Fibroblast of lung (primary cell): Measurements from ENCODE around the gene SUN3. TPM values are rescaled to one million over a fixed set of nuclear protein-coding genes. Genes with fewer than 3 reads are reported as not detected.

Experiments
- DNase-seq, 2 donors: peaks; one replicate each; pipeline versions ENCODE4 v3.0.0 to v3.0.0-alpha.2; 2010; ENCODE audit warnings: low read depth in 2 of 2
- H2AFZ ChIP-seq: 2 replicates; pipeline ENCODE4 v1.5.1; 2012; ENCODE audit warnings: low read length, control low read depth, inconsistent platforms
- H3K27ac ChIP-seq: 2 replicates; pipeline ENCODE4 v1.5.1; 2011; ENCODE audit warnings: low read length, control low read depth; ENCODE audit not compliant: insufficient read depth
- H3K27me3 ChIP-seq: 2 replicates; pipeline ENCODE4 v1.5.1; 2011; ENCODE audit warnings: mild to moderate bottlenecking, low read length; ENCODE audit not compliant: control insufficient read depth, insufficient read depth
- H3K36me3 ChIP-seq: 2 replicates; pipeline ENCODE4 v1.5.1; 2011; ENCODE audit warnings: low read length; ENCODE audit not compliant: control insufficient read depth, insufficient read depth
- H3K4me1 ChIP-seq: 2 replicates; pipeline ENCODE4 v1.5.1; 2011; ENCODE audit warnings: low read length; ENCODE audit not compliant: control insufficient read depth, insufficient read depth; ENCODE audit errors: extremely low read depth
- H3K4me2 ChIP-seq: 2 replicates; pipeline ENCODE4 v1.5.1; 2011; ENCODE audit warnings: low read length, control low read depth; ENCODE audit not compliant: insufficient read depth; ENCODE audit errors: extremely low read depth
- H3K4me3 ChIP-seq, 4 experiments: fragments of 200-600 bp in 1 of 4; sonication (generic) in 1 of 4; replicated peaks in 1 of 4; 2 replicates each; pipeline ENCODE4 v1.5.1; 2011 to 2016; ENCODE audit warnings: low read length in 4 of 4, low read depth in 3 of 4, mild to moderate bottlenecking in 3 of 4, control low read depth in 2 of 4, inconsistent platforms in 1 of 4, mixed read lengths in 1 of 4; ENCODE audit not compliant: insufficient read depth in 1 of 4; ENCODE audit errors: control extremely low read depth in 1 of 4
- H3K79me2 ChIP-seq: 2 replicates; pipeline ENCODE4 v1.5.1; 2012; ENCODE audit warnings: mild to moderate bottlenecking, low read length, inconsistent platforms; ENCODE audit not compliant: control insufficient read depth, insufficient read depth
- H3K9ac ChIP-seq: 2 replicates; pipeline ENCODE4 v1.5.1; 2011; ENCODE audit warnings: mild to moderate bottlenecking, low read length, control low read depth; ENCODE audit not compliant: insufficient read depth
- H3K9me3 ChIP-seq: 2 replicates; pipeline ENCODE4 v1.5.1; 2012; ENCODE audit warnings: low read depth, low read length; ENCODE audit not compliant: control insufficient read depth, insufficient read depth
- H4K20me1 ChIP-seq: 2 replicates; pipeline ENCODE4 v1.5.1; 2011; ENCODE audit warnings: low read length; ENCODE audit not compliant: control insufficient read depth, insufficient read depth; ENCODE audit errors: extremely low read depth
- CTCF ChIP-seq, 2 donors: IDR thresholded peaks in 1 of 2; conservative IDR thresholded peaks in 1 of 2; 1 replicate in 1 of 2; 2 replicates in 1 of 2; pipeline ENCODE4 v1.5.1; 2011 to 2012; ENCODE audit warnings: low read length in 2 of 2, control low read depth in 1 of 2, inconsistent platforms in 1 of 2, low read depth in 1 of 2, mild to moderate bottlenecking in 1 of 2
- EZH2 ChIP-seq: IDR thresholded peaks from 2 replicates; pipeline ENCODE4 v1.5.1; 2012; ENCODE audit warnings: low read length, control low read depth, mild to moderate bottlenecking; ENCODE audit errors: missing control alignments
- polyA plus RNA-seq, 2 donors: library from polyadenylated mRNA; depleted of rRNA in 1 of 2; stranded (reverse) in 1 of 2; unstranded in 1 of 2; fragments of >200 nt; gene quantifications; 2 replicates each; pipeline ENCODE4 v1.2.1, GENCODE V29; 2011 to 2012; ENCODE audit warnings: missing spikeins in 1 of 2
- total RNA-seq: library from RNA; depleted of rRNA; stranded (reverse); fragments of >200 nt; gene quantifications from 2 replicates; pipeline ENCODE4 v1.2.1, GENCODE V29; 2014

The SUN3 gene
- total and polyA plus RNA-seq, 2 donors (not counting 1 experiment from before 2014, with no cell fraction given) = not detected

GRCh38 chr7:48017674-48018073, 11.2 kb downstream of the SUN3 start:
- Histone ChIP-seq H3K9ac (no peak overlapping the region), H3K4me3 (no peak overlapping the region), H2AFZ (no peak overlapping the region), H3K36me3 (no peaks in the 10 kb centered on the region), H3K4me2 (no peak overlapping the region), H3K27me3 (peaks cover 2% of the 10 kb centered on the region), H3K9me3 (no peaks in the 10 kb centered on the region), H3K79me2 (no peaks in the 10 kb centered on the region), H4K20me1 (no peaks in the 10 kb centered on the region), H3K4me1 (no peaks in the 10 kb centered on the region), H3K27ac (no peak overlapping the region)
- TF ChIP-seq CTCF (conservative IDR thresholded peaks at IDR 0.05 in 1 of 2, IDR thresholded peaks at IDR 0.05 in 1 of 2; ENCODE audit: low read depth in 1 of 2, low read length in 2 of 2) = no peak
- no peak for TF ChIP-seq EZH2
- DNase-seq = no peak

- Histone ChIP-seq H3K9ac (no peak overlapping the region), H3K4me1 (no peaks in the 10 kb centered on the region), H3K27me3 (peaks cover 2% of the 10 kb centered on the region), H3K79me2 (no peaks in the 10 kb centered on the region), H2AFZ (no peak overlapping the region), H3K27ac (no peak overlapping the region), H3K9me3 (no peaks in the 10 kb centered on the region), H3K36me3 (no peaks in the 10 kb centered on the region), H3K4me3 (no peak overlapping the region), H3K4me2 (no peak overlapping the region), H4K20me1 (no peaks in the 10 kb centered on the region)
- no peak for DNase-seq
- no peak for TF ChIP-seq EZH2
Observed at GRCh38 chr7:48016641-48017040, 12.3 kb downstream of the SUN3 start.

- H3K27me3 ChIP-seq = no peaks in the 10 kb centered on the region
- no peak overlapping the region for H3K27ac ChIP-seq
- DNase-seq = no peak
- H3K9me3 ChIP-seq = no peaks in the 10 kb centered on the region
- H3K79me2 ChIP-seq = no peaks in the 10 kb centered on the region
- H4K20me1 ChIP-seq = no peaks in the 10 kb centered on the region
- H3K4me1 ChIP-seq = no peaks in the 10 kb centered on the region
- no peaks in the 10 kb centered on the region for H3K36me3 ChIP-seq
- TF ChIP-seq EZH2 (no peak), CTCF (conservative IDR thresholded peaks at IDR 0.05 in 1 of 2, IDR thresholded peaks at IDR 0.05 in 1 of 2; ENCODE audit: low read depth in 1 of 2, low read length in 2 of 2) (no peak)
- H3K4me3 ChIP-seq = no peak overlapping the region
- no peak overlapping the region for H3K4me2 ChIP-seq
- no peak overlapping the region for H3K9ac ChIP-seq
- no peak overlapping the region for H2AFZ ChIP-seq
Observed at GRCh38 chr7:48011951-48012350, 17.0 kb downstream of the SUN3 start.
